Neural progenitor cell (in vitro differentiated cells): ENCODE measurements around the gene RORC. TPM values are rescaled to one million over a fixed set of nuclear protein-coding genes. Genes with fewer than 3 reads are reported as not detected.

ENCODE experiments used
- DNase-seq: peaks from one replicate; pipeline ENCODE4 v3.0.0-alpha.2; 2016; ENCODE audit warnings: low spot score
- H2AFZ ChIP-seq: fragments of 200-600 bp; sonication (generic); replicated peaks from 2 replicates; pipeline ENCODE4 v1.6.1; 2016; ENCODE audit warnings: antibody characterized with exemption
- H3F3A ChIP-seq: fragments of 200-600 bp; sonication (generic); 2 replicates; pipeline ENCODE4 v1.6.1; 2016; ENCODE audit warnings: antibody characterized with exemption, low read depth
- H3K27ac ChIP-seq: fragments of 200-600 bp; sonication (generic); 2 replicates; pipeline ENCODE4 v1.5.1; 2016; ENCODE audit warnings: mild to moderate bottlenecking
- H3K27me3 ChIP-seq: fragments of 200-600 bp; sonication (generic); 2 replicates; pipeline ENCODE4 v1.6.1; 2016; ENCODE audit warnings: mild to moderate bottlenecking, moderate library complexity
- H3K36me3 ChIP-seq: fragments of 200-600 bp; sonication (generic); 2 replicates; pipeline ENCODE4 v1.5.1; 2016
- H3K4me1 ChIP-seq: fragments of 200-600 bp; sonication (generic); 2 replicates; pipeline ENCODE4 v1.6.1; 2016; ENCODE audit warnings: mixed run types
- H3K4me2 ChIP-seq: fragments of 200-600 bp; sonication (generic); 2 replicates; pipeline ENCODE4 v1.6.1; 2016
- H3K4me3 ChIP-seq: fragments of 200-600 bp; sonication (generic); 2 replicates; pipeline ENCODE4 v1.5.1; 2016
- H3K79me2 ChIP-seq: fragments of 200-600 bp; sonication (generic); 2 replicates; pipeline ENCODE4 v1.6.1; 2016; ENCODE audit warnings: low read depth
- H3K9ac ChIP-seq: fragments of 200-600 bp; sonication (generic); 2 replicates; pipeline ENCODE4 v1.6.1; 2016
- H3K9me3 ChIP-seq: fragments of 200-600 bp; sonication (generic); 2 replicates; pipeline ENCODE4 v1.5.1; 2016; ENCODE audit warnings: low read depth
- H4K20me1 ChIP-seq: fragments of 200-600 bp; sonication (generic); 2 replicates; pipeline ENCODE4 v1.6.1; 2016; ENCODE audit warnings: low read depth
- H3K27ac Mint-ChIP-seq: 3 replicates; pipeline ENCODE4 v1.8.0; 2021; ENCODE audit warnings: mixed read lengths
- H3K27me3 Mint-ChIP-seq: 2 replicates; pipeline ENCODE4 v1.8.0; 2022; ENCODE audit warnings: low read depth, mild to moderate bottlenecking, inconsistent platforms, moderate library complexity, mixed read lengths; ENCODE audit not compliant: insufficient read depth
- H3K36me3 Mint-ChIP-seq: 3 replicates; pipeline ENCODE4 v1.8.0; 2021; ENCODE audit warnings: mixed read lengths
- H3K4me1 Mint-ChIP-seq: 3 replicates; pipeline ENCODE4 v1.8.0; 2021; ENCODE audit warnings: mixed read lengths
- H3K4me3 Mint-ChIP-seq: 3 replicates; pipeline ENCODE4 v1.8.0; 2021; ENCODE audit warnings: mild to moderate bottlenecking, moderate library complexity, mixed read lengths
- H3K9me3 Mint-ChIP-seq: 3 replicates; pipeline ENCODE4 v1.8.0; 2020; ENCODE audit warnings: mixed read lengths
- CTCF ChIP-seq: fragments of 200-600 bp; sonication (generic); IDR thresholded peaks from 2 replicates; pipeline ENCODE4 v1.5.1; 2017; ENCODE audit warnings: antibody characterized with exemption, mild to moderate bottlenecking
- EZH2 ChIP-seq: fragments of 200-600 bp; sonication (generic); IDR thresholded peaks from 2 replicates; pipeline ENCODE4 v1.6.1; 2017; ENCODE audit warnings: antibody characterized with exemption, mild to moderate bottlenecking, moderate library complexity
- EZH2phosphoT487 ChIP-seq: fragments of 200-600 bp; sonication (generic); IDR thresholded peaks from 2 replicates; pipeline ENCODE4 v1.6.1; 2017; ENCODE audit warnings: antibody characterized with exemption
- total RNA-seq: library from RNA; depleted of rRNA; stranded (reverse); fragments of >200 nt; gene quantifications from 2 replicates; pipeline ENCODE4 v1.2.3, GENCODE V29; 2015; ENCODE audit warnings: low replicate concordance

Gene RORC
- total RNA-seq, 1 donor from 2014 or later, result not detected

- H3F3A ChIP-seq, result peaks cover 3% of the 10 kb centered on the region
- no peaks in the 10 kb centered on the region for H4K20me1 ChIP-seq
- peak overlapping the region; percentile 93 for H3K9ac ChIP-seq
- peaks cover 7% of the 10 kb centered on the region for H3K36me3 ChIP-seq
- no peak overlapping the region for H3K27ac ChIP-seq
- H3K9me3 ChIP-seq, result no peaks in the 10 kb centered on the region
- peak overlapping the region; percentile 78 for H3K27ac Mint-ChIP-seq
- peaks cover 7% of the 10 kb centered on the region for H3K27me3 Mint-ChIP-seq
- peak overlapping the region; percentile 90 for H3K4me2 ChIP-seq
- no peak for TF ChIP-seq CTCF
- TF ChIP-seq EZH2phosphoT487, result no peak
- no peak for TF ChIP-seq EZH2
- peak overlapping the region; percentile 93 for H3K4me3 ChIP-seq
- H3K4me1 ChIP-seq, result peaks cover 7% of the 10 kb centered on the region
- peaks cover 12% of the 10 kb centered on the region for H3K36me3 Mint-ChIP-seq
- H2AFZ ChIP-seq, result peak overlapping the region; percentile 94
- H3K4me3 Mint-ChIP-seq, result peak overlapping the region; percentile 91
- no peak for DNase-seq
- peaks cover 23% of the 10 kb centered on the region for H3K4me1 Mint-ChIP-seq
- peaks cover 13% of the 10 kb centered on the region for H3K79me2 ChIP-seq
- no peaks in the 10 kb centered on the region for H3K27me3 ChIP-seq
- no peaks in the 10 kb centered on the region for H3K9me3 Mint-ChIP-seq
Measured at GRCh38 chr1:151763990-151764389, 67.6 kb downstream of the RORC start.

- no peaks in the 10 kb centered on the region for H3K9me3 Mint-ChIP-seq
- peaks cover 3% of the 10 kb centered on the region for H3F3A ChIP-seq
Measured at GRCh38 chr1:151762941-151763921, 68.4 kb downstream of the RORC start, which contains the start of gene MRPL9. TSS of gene MRPL9 (minus strand) at chr1:151763496. CDS start at chr1:151763479, 17 bp downstream.

More at GRCh38 chr1:151762941-151763921, 68.4 kb downstream of the RORC start, which contains the start of gene MRPL9:
- H3K9me3 ChIP-seq, result no peaks in the 10 kb centered on the region
- H3K27me3 Mint-ChIP-seq, result peaks cover 7% of the 10 kb centered on the region
- TF ChIP-seq EZH2phosphoT487 (no peak), EZH2 (peak; percentile 17), CTCF (no peak)
- peak within 1 kb of the TSS; percentile 93 for H3K4me3 ChIP-seq
- H3K27me3 ChIP-seq, result no peaks in the 10 kb centered on the region
- H3K4me1 ChIP-seq, result peaks cover 7% of the 10 kb centered on the region
- peak within 1 kb of the TSS; percentile 94 for H2AFZ ChIP-seq
- H3K79me2 ChIP-seq, result peaks cover 13% of the 10 kb centered on the region
- peaks cover 23% of the 10 kb centered on the region for H3K4me1 Mint-ChIP-seq
- H3K27ac ChIP-seq, result peak within 1 kb of the TSS; percentile 68
- H3K4me2 ChIP-seq, result peak within 1 kb of the TSS; percentile 90
- peak; percentile 90 for DNase-seq
- peak within 1 kb of the TSS; percentile 78 for H3K27ac Mint-ChIP-seq
- peak within 1 kb of the TSS; percentile 91 for H3K4me3 Mint-ChIP-seq
- peaks cover 12% of the 10 kb centered on the region for H3K36me3 Mint-ChIP-seq
- H3K9ac ChIP-seq, result peak within 1 kb of the TSS; percentile 93
- no peaks in the 10 kb centered on the region for H4K20me1 ChIP-seq
- H3K36me3 ChIP-seq, result peaks cover 7% of the 10 kb centered on the region
